Measurements from ENCODE around the gene UBE2S.
"Not testable (repeated sequence)": the region's sequence is repeated elsewhere in the genome, so short reads cannot be mapped to it uniquely, and the experiment has no call there.

The UBE2S gene

GRCh38 chr19:55407550-55407799, at the start of gene UBE2S:
Gene UBE2S, minus strand, starts transcription at chr19:55407788. Its CDS starts 199 bp downstream, at chr19:55407589.
- ATAC-seq (ENCODE audit: low read depth) = peak; percentile 69
- peak within 1 kb of the TSS; percentile 87 for H3K4me3 ChIP-seq (ENCODE audit: severe bottlenecking)

GRCh38 chr19:55456347-55456746, 48.8 kb upstream of the UBE2S start:
- H3K4me1 ChIP-seq (ENCODE audit: insufficient read depth, poor library complexity, severe bottlenecking) = peaks cover 3% of the 10 kb centered on the region
- DNase-seq (ENCODE audit: low spot score) (no peak), ATAC-seq (ENCODE audit: low read depth) (no peak)
- no peak overlapping the region for H3K4me3 ChIP-seq (ENCODE audit: severe bottlenecking)
- 0 out of 2 replicates have a peak, but pooled peaks cover 3% of the 10 kb centered on the region for H3K36me3 ChIP-seq (ENCODE audit: low read depth)
- H3K9me3 ChIP-seq (ENCODE audit: severe bottlenecking) = no peaks in the 10 kb centered on the region
- no peak for TF ChIP-seq CTCF (IDR thresholded peaks at IDR 0.05; ENCODE audit: poor library complexity, severe bottlenecking)
- H3K27ac ChIP-seq (ENCODE audit: poor library complexity, severe bottlenecking) = no peak overlapping the region
- H3K27me3 ChIP-seq (ENCODE audit: insufficient read depth, poor library complexity, severe bottlenecking) = peaks cover 12% of the 10 kb centered on the region

More at GRCh38 chr19:55407550-55407799, at the start of gene UBE2S:
- not testable (repeated sequence) for H3K27me3 ChIP-seq (ENCODE audit: insufficient read depth, poor library complexity, severe bottlenecking); DNase-seq (ENCODE audit: low spot score); H3K9me3 ChIP-seq (ENCODE audit: severe bottlenecking)
- Histone ChIP-seq H3K4me1 (ENCODE audit: insufficient read depth, poor library complexity, severe bottlenecking) (peaks cover 12% of the 10 kb centered on the region), H3K36me3 (ENCODE audit: low read depth) (peaks cover 44% of the 10 kb centered on the region), H3K27ac (ENCODE audit: poor library complexity, severe bottlenecking) (peak within 1 kb of the TSS; percentile 80)

GRCh38 chr19:55455576-55456235, 48.1 kb upstream of the UBE2S start:
- Histone ChIP-seq H3K4me3 (ENCODE audit: severe bottlenecking) (no peak overlapping the region), H3K27ac (ENCODE audit: poor library complexity, severe bottlenecking) (no peak overlapping the region), H3K36me3 (ENCODE audit: low read depth) (0 out of 2 replicates have a peak, but pooled peaks cover 3% of the 10 kb centered on the region), H3K9me3 (ENCODE audit: severe bottlenecking) (no peaks in the 10 kb centered on the region), H3K4me1 (ENCODE audit: insufficient read depth, poor library complexity, severe bottlenecking) (peaks cover 2% of the 10 kb centered on the region), H3K27me3 (ENCODE audit: insufficient read depth, poor library complexity, severe bottlenecking) (peaks cover 12% of the 10 kb centered on the region)
- peak; percentile 60 for DNase-seq (ENCODE audit: low spot score)
- no peak for ATAC-seq (ENCODE audit: low read depth)
- TF ChIP-seq CTCF (IDR thresholded peaks at IDR 0.05; ENCODE audit: poor library complexity, severe bottlenecking) = no peak

DNA sequence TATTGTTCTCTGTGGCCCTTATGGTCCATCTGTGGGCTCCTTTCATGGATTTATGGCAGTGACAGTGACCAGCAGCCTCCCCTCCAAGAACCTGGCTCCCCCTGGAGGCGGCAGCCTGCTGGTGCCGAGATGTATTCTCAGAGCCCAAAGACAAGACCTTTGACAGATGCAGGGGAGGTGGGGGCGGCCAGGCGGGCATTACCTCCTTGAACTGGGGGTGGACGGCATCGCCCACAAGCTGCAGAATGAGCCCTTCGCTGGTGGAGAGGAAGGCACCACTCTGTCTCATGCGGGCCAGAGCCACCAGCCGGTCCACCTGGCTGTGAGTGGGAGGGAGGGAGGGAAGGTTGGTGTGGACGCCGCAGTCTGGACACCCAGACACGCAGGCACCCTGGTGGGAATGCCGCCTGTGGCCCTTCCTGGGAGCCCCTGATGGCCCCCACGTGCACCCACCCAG, 47.2 kb upstream of the UBE2S start:
- Histone ChIP-seq H3K4me3 (ENCODE audit: severe bottlenecking) (no peak overlapping the region), H3K36me3 (ENCODE audit: low read depth) (no peaks in the 10 kb centered on the region), H3K9me3 (ENCODE audit: severe bottlenecking) (no peaks in the 10 kb centered on the region), H3K27me3 (ENCODE audit: insufficient read depth, poor library complexity, severe bottlenecking) (peaks cover 12% of the 10 kb centered on the region), H3K27ac (ENCODE audit: poor library complexity, severe bottlenecking) (no peak overlapping the region), H3K4me1 (ENCODE audit: insufficient read depth, poor library complexity, severe bottlenecking) (no peaks in the 10 kb centered on the region)
- peak; percentile 53 for TF ChIP-seq CTCF (IDR thresholded peaks at IDR 0.05; ENCODE audit: poor library complexity, severe bottlenecking)
- ATAC-seq (ENCODE audit: low read depth) (0 out of 3 replicates have a peak, but pooled peaks have one; percentile 31), DNase-seq (ENCODE audit: low spot score) (peak; percentile 55)

DNA sequence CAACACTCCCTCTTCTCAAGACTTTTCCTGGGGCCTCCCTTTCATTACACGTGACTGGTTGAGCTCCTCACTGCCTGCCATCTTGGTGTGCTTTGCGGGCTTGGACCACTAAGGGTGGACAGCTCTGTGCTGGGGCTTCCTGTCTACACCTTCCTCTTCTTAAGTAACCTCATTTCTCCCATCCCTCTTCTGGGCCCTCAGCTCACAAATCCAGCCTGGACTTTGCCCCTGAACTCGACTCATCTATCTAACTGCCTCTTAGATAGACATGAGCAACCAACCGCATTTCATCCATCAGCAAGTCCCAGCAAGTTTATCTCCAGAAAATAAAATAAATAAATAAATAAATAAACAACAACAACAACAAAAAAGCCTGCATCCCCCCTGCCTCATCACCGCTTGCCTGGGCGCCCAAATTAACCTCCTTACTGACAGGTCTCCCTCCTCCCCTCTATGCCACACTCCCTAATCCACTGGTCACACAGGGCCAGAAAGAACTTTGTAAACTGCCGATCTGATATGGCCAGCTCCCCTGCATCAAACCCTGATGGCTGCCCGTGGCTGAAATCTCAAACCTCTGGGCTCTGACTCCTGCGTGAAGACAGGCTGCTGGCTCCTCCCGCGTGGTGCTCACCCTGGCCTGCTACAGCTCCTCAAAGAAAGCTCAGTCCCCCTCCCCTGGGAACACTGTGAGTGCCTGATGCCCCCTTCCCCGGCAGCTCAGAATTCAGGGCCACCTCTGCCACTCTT, 46.1 kb upstream of the UBE2S start:
- no peak for TF ChIP-seq CTCF (IDR thresholded peaks at IDR 0.05; ENCODE audit: poor library complexity, severe bottlenecking)
- Histone ChIP-seq H3K9me3 (ENCODE audit: severe bottlenecking) (no peaks in the 10 kb centered on the region), H3K27ac (ENCODE audit: poor library complexity, severe bottlenecking) (no peak overlapping the region), H3K36me3 (ENCODE audit: low read depth) (no peaks in the 10 kb centered on the region), H3K4me1 (ENCODE audit: insufficient read depth, poor library complexity, severe bottlenecking) (no peaks in the 10 kb centered on the region), H3K4me3 (ENCODE audit: severe bottlenecking) (no peak overlapping the region), H3K27me3 (ENCODE audit: insufficient read depth, poor library complexity, severe bottlenecking) (peaks cover 18% of the 10 kb centered on the region)
- ATAC-seq (ENCODE audit: low read depth) = no peak; the same call in 2 of the 3 replicates
- no peak for DNase-seq (ENCODE audit: low spot score)

Data from RWPE2 (cell line).